Urothelium cell line (cell line): ENCODE data around the gene LHFPL6.

Experiments used
- DNase-seq: peaks from one replicate; pipeline ENCODE4 v3.0.0; 2011; ENCODE audit warnings: low spot score, mixed read lengths
- FAIRE-seq: peaks from 2 replicates; lab custom pipeline; 2011; peaks lifted over from hg19 to GRCh38; lab: Jason Lieb, UNC

LHFPL6 gene

GRCh38 chr13:39602614-39603366, at the start of gene LHFPL6:
Gene LHFPL6 (minus strand): TSS chr13:39603193.
- DNase-seq (peak; percentile 78), FAIRE-seq (no peak)

GRCh38 chr13:39646122-39646521, 43.1 kb upstream of the LHFPL6 start:
- FAIRE-seq, result no peak
- no peak for DNase-seq

- FAIRE-seq, result no peak
- DNase-seq, result no peak
These were observed 38.7 kb upstream of the LHFPL6 start for GRCh38 chr13:39641645-39642044.

- DNase-seq, result no peak
- no peak for FAIRE-seq
These were observed 34.9 kb upstream of the LHFPL6 start for GRCh38 chr13:39637890-39638289.

GRCh38 chr13:39635564-39635963, 32.6 kb upstream of the LHFPL6 start:
- no peak for DNase-seq
- FAIRE-seq, result no peak

GRCh38 chr13:39632994-39633393, 30.0 kb upstream of the LHFPL6 start:
- DNase-seq, result no peak
- no peak for FAIRE-seq

- FAIRE-seq (no peak), DNase-seq (no peak)
These were observed 28.3 kb upstream of the LHFPL6 start for GRCh38 chr13:39631307-39631706.

- FAIRE-seq (no peak), DNase-seq (no peak)
These were observed 20.5 kb upstream of the LHFPL6 start for GRCh38 chr13:39623466-39623865.

- DNase-seq, result no peak
- no peak for FAIRE-seq
These were observed 15.6 kb upstream of the LHFPL6 start for GRCh38 chr13:39618561-39618960.

- FAIRE-seq (no peak), DNase-seq (peak; percentile 65)
These were observed 13.2 kb upstream of the LHFPL6 start for GRCh38 chr13:39616087-39616694.

- DNase-seq, result peak; percentile 16
- no peak for FAIRE-seq
These were observed 9.1 kb upstream of the LHFPL6 start for GRCh38 chr13:39612023-39612637.

GRCh38 chr13:39607876-39608275, 4.9 kb upstream of the LHFPL6 start:
- no peak for DNase-seq
- FAIRE-seq, result no peak

GRCh38 chr13:39605677-39606320, 2.8 kb upstream of the LHFPL6 start:
- DNase-seq (no peak), FAIRE-seq (no peak)

- FAIRE-seq (no peak), DNase-seq (no peak)
These were observed 1.8 kb upstream of the LHFPL6 start for GRCh38 chr13:39604756-39605155.

GRCh38 chr13:39603424-39603947, 493 bp upstream of the LHFPL6 start:
- FAIRE-seq, result no peak
- peak; percentile 10 for DNase-seq

GRCh38 chr13:39602277-39602613, 748 bp downstream of the LHFPL6 start:
- no peak for FAIRE-seq
- no peak for DNase-seq

- FAIRE-seq, result no peak
These were observed 1.4 kb downstream of the LHFPL6 start for GRCh38 chr13:39601636-39602035.

GRCh38 chr13:39600766-39601165, 2.2 kb downstream of the LHFPL6 start:
- FAIRE-seq, result no peak
- no peak for DNase-seq

More at GRCh38 chr13:39601636-39602035, 1.4 kb downstream of the LHFPL6 start:
- DNase-seq, result no peak

GRCh38 chr13:39599842-39600241, 3.2 kb downstream of the LHFPL6 start:
- DNase-seq (no peak), FAIRE-seq (no peak)

GRCh38 chr13:39599012-39599411, 4.0 kb downstream of the LHFPL6 start:
- no peak for DNase-seq
- no peak for FAIRE-seq

- FAIRE-seq, result no peak
- DNase-seq, result no peak
These were observed 5.2 kb downstream of the LHFPL6 start for GRCh38 chr13:39597838-39598237.
